K562 (cell line): ENCODE results near the gene CTDSPL2.

ENCODE experiments used
- E2F8 ChIP-seq: fragments of 450-650 bp; IDR thresholded peaks from 2 replicates; pipeline ENCODE4 v1.7.1; 2018; ENCODE audit warnings: mild to moderate bottlenecking, low read depth; ENCODE audit not compliant: partially characterized antibody
- ELF1 ChIP-seq: fragments of 200-800 bp; sonication (Bioruptor generic); IDR thresholded peaks from 2 replicates; pipeline ENCODE4 v1.6.1; 2016; ENCODE audit warnings: missing genetic modification characterization, missing compliant biosample characterization
- FOS ChIP-seq: IDR thresholded peaks from 3 replicates; pipeline ENCODE4 v1.6.1; 2011; ENCODE audit not compliant: insufficient read length; ENCODE audit errors: extremely low read depth
- GABPA ChIP-seq: fragments of 200-800 bp; sonication (Bioruptor generic); conservative IDR thresholded peaks from 2 replicates; pipeline ENCODE4 v1.6.1; 2016; ENCODE audit warnings: low read depth, missing genetic modification characterization, missing compliant biosample characterization
- HDGF ChIP-seq: fragments of 450-650 bp; IDR thresholded peaks from 2 replicates; pipeline ENCODE4 v1.6.1; 2016
- HNRNPUL1 ChIP-seq: fragments of 200-400 bp; formaldehyde crosslinking; IDR thresholded peaks from 2 replicates; pipeline ENCODE4 v1.6.1; 2017; ENCODE audit warnings: low read length
- KLF1 ChIP-seq: fragments of 450-650 bp; IDR thresholded peaks from 2 replicates; pipeline ENCODE4 v1.6.1; 2016; ENCODE audit warnings: missing genetic modification characterization, missing compliant biosample characterization
- NR2F6 ChIP-seq: fragments of 450-650 bp; formaldehyde crosslinking; IDR thresholded peaks from 2 replicates; pipeline ENCODE4 v1.4.0; 2020; ENCODE audit warnings: mild to moderate bottlenecking
- ZBTB1 ChIP-seq: sonication (generic); formaldehyde crosslinking; IDR thresholded peaks from 2 replicates; pipeline ENCODE4 v1.8.1; 2023; ENCODE audit warnings: missing genetic modification reagents, low read depth, mild to moderate bottlenecking, borderline replicate concordance
- ZNF232 ChIP-seq: sonication (generic); formaldehyde crosslinking; IDR thresholded peaks from 2 replicates; pipeline ENCODE4 v1.8.0; 2022; ENCODE audit warnings: mild to moderate bottlenecking, missing genetic modification reagents
- TF ChIP-seq, protein P1 (sequence below): sonication (generic); formaldehyde crosslinking; IDR thresholded peaks from 2 replicates; pipeline ENCODE4 v1.8.1; 2022; ENCODE audit warnings: missing genetic modification reagents
- TF ChIP-seq, protein P2 (sequence below), 3 experiments: IDR thresholded peaks in 2 of 3; conservative IDR thresholded peaks in 1 of 3; 2 replicates each; pipeline ENCODE4 v1.5.1; 2011 to 2012; ENCODE audit warnings: low read length in 3 of 3, mild to moderate bottlenecking in 3 of 3, control low read depth in 2 of 3, improper control_type of control experiment in 1 of 3, inconsistent platforms in 1 of 3, low read depth in 1 of 3, mixed read lengths in 1 of 3, moderate library complexity in 1 of 3; ENCODE audit not compliant: insufficient read depth in 2 of 3

DNA sequence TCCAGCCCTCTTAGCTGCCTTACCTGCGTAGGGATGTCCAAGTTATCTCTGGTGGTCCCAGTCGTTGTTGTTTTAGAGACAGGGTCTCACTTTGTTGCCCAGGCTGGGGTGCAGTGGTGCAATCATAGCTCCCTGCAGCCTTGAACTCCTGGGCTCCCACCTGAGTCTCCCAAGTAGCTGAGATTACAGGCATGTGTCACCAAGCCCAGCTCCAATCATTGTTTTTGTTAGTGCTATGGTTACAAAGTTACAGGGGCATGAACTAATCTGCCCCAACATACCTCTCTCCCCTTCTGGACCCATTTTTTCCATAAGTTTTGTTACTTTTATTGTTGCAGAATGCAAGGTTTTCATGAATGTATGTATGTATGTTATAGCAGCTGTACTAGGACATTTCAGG is 54.7 kb downstream of the CTDSPL2 start:
- TF ChIP-seq KLF1 (tag), result no peak
- no peak for TF ChIP-seq ZBTB1 (CRISPR knock-in tag)
- no peak for TF ChIP-seq HDGF
- TF ChIP-seq, protein P1, sequence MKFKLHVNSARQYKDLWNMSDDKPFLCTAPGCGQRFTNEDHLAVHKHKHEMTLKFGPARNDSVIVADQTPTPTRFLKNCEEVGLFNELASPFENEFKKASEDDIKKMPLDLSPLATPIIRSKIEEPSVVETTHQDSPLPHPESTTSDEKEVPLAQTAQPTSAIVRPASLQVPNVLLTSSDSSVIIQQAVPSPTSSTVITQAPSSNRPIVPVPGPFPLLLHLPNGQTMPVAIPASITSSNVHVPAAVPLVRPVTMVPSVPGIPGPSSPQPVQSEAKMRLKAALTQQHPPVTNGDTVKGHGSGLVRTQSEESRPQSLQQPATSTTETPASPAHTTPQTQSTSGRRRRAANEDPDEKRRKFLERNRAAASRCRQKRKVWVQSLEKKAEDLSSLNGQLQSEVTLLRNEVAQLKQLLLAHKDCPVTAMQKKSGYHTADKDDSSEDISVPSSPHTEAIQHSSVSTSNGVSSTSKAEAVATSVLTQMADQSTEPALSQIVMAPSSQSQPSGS (CRISPR knock-in tag), result no peak
- TF ChIP-seq HNRNPUL1, result no peak
- TF ChIP-seq E2F8, result no peak
- TF ChIP-seq, protein P2, sequence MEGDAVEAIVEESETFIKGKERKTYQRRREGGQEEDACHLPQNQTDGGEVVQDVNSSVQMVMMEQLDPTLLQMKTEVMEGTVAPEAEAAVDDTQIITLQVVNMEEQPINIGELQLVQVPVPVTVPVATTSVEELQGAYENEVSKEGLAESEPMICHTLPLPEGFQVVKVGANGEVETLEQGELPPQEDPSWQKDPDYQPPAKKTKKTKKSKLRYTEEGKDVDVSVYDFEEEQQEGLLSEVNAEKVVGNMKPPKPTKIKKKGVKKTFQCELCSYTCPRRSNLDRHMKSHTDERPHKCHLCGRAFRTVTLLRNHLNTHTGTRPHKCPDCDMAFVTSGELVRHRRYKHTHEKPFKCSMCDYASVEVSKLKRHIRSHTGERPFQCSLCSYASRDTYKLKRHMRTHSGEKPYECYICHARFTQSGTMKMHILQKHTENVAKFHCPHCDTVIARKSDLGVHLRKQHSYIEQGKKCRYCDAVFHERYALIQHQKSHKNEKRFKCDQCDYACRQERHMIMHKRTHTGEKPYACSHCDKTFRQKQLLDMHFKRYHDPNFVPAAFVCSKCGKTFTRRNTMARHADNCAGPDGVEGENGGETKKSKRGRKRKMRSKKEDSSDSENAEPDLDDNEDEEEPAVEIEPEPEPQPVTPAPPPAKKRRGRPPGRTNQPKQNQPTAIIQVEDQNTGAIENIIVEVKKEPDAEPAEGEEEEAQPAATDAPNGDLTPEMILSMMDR (IDR thresholded peaks at IDR 0.05 in 2 of 3, conservative IDR thresholded peaks at IDR 0.05 in 1 of 3; ENCODE audit: insufficient read depth in 2 of 3, low read depth in 1 of 3, low read length in 3 of 3), result no peak
- TF ChIP-seq GABPA (tag), result no peak
- no peak for TF ChIP-seq FOS
- TF ChIP-seq NR2F6, result no peak
- TF ChIP-seq ELF1 (tag), result no peak
- TF ChIP-seq ZNF232 (CRISPR knock-in tag), result no peak
